ENCODE measurements around the gene C22orf31. TPM values are rescaled to one million over a fixed set of nuclear protein-coding genes. Genes with fewer than 3 reads are reported as not detected.

Gene C22orf31
- total RNA-seq, 2 experiments from 2014 or later: not detected

- Mint-ChIP-seq H3K36me3 (ENCODE audit: low read depth) (peaks cover 4% of the 10 kb centered on the region), H3K9me3 (peaks cover 7% of the 10 kb centered on the region), H3K4me1 (ENCODE audit: low read depth) (peaks cover 10% of the 10 kb centered on the region), H3K27ac (no peak overlapping the region), H3K27me3 (peaks cover 20% of the 10 kb centered on the region), H3K4me3 (no peak overlapping the region)
- POLR2A ChIA-PET: no interaction called here
- intact Hi-C loops (cut with micrococcal nuclease): no loop called here
- ATAC-seq: no peak
- no peak for DNase-seq
- TF ChIP-seq, protein P1, sequence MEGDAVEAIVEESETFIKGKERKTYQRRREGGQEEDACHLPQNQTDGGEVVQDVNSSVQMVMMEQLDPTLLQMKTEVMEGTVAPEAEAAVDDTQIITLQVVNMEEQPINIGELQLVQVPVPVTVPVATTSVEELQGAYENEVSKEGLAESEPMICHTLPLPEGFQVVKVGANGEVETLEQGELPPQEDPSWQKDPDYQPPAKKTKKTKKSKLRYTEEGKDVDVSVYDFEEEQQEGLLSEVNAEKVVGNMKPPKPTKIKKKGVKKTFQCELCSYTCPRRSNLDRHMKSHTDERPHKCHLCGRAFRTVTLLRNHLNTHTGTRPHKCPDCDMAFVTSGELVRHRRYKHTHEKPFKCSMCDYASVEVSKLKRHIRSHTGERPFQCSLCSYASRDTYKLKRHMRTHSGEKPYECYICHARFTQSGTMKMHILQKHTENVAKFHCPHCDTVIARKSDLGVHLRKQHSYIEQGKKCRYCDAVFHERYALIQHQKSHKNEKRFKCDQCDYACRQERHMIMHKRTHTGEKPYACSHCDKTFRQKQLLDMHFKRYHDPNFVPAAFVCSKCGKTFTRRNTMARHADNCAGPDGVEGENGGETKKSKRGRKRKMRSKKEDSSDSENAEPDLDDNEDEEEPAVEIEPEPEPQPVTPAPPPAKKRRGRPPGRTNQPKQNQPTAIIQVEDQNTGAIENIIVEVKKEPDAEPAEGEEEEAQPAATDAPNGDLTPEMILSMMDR (IDR thresholded peaks at IDR 0.05): no peak
- CTCF ChIA-PET: interaction anchor here (1.3 to 3.5 kb wide), 3 partner anchors 9 to 231 kb away, joined by 3 to 12 read pairs (median 6); no protein-coding TSS in a partner anchor
Observed at GRCh38 chr22:29014773-29015172, 46.9 kb downstream of the C22orf31 start.

- intact Hi-C loops (cut with micrococcal nuclease): no loop called here
Observed at GRCh38 chr22:29014293-29014692, 47.3 kb downstream of the C22orf31 start.

GRCh38 chr22:29012952-29013351 is 48.7 kb downstream of the C22orf31 start:
- Mint-ChIP-seq H3K27ac (no peak overlapping the region), H3K36me3 (ENCODE audit: low read depth) (peaks cover under 1% of the 10 kb centered on the region), H3K4me3 (no peak overlapping the region), H3K4me1 (ENCODE audit: low read depth) (peaks cover 10% of the 10 kb centered on the region), H3K9me3 (peaks cover under 1% of the 10 kb centered on the region), H3K27me3 (peaks cover 16% of the 10 kb centered on the region)
- CTCF ChIA-PET: interaction anchor here (0.9 to 1.9 kb wide), 3 partner anchors 14 to 156 kb away, joined by 3 to 4 read pairs (median 4); no protein-coding TSS in a partner anchor
- ATAC-seq: no peak
- TF ChIP-seq, protein P1 (IDR thresholded peaks at IDR 0.05): no peak
- POLR2A ChIA-PET: interaction anchor here (0.6 kb wide), 1 partner anchor 52 kb away, joined by 3 read pairs; no protein-coding TSS in a partner anchor
- no peak for DNase-seq
- intact Hi-C loops (cut with micrococcal nuclease): no loop called here

More at GRCh38 chr22:29014293-29014692, 47.3 kb downstream of the C22orf31 start:
- ChIA-PET POLR2A (no interaction called here), CTCF (interaction anchor here (1.3 to 3.5 kb wide), 4 partner anchors 9 to 231 kb away, joined by 3 to 12 read pairs (median 5); no protein-coding TSS in a partner anchor)
- H3K27ac Mint-ChIP-seq: no peak overlapping the region
- TF ChIP-seq, protein P1 (IDR thresholded peaks at IDR 0.05): no peak
- no peak for ATAC-seq
- peaks cover 20% of the 10 kb centered on the region for H3K27me3 Mint-ChIP-seq
- DNase-seq: no peak
- no peak overlapping the region for H3K4me3 Mint-ChIP-seq
- H3K4me1 Mint-ChIP-seq (ENCODE audit: low read depth): peaks cover 10% of the 10 kb centered on the region
- H3K9me3 Mint-ChIP-seq: peaks cover 7% of the 10 kb centered on the region
- H3K36me3 Mint-ChIP-seq (ENCODE audit: low read depth): peaks cover 4% of the 10 kb centered on the region

DNA sequence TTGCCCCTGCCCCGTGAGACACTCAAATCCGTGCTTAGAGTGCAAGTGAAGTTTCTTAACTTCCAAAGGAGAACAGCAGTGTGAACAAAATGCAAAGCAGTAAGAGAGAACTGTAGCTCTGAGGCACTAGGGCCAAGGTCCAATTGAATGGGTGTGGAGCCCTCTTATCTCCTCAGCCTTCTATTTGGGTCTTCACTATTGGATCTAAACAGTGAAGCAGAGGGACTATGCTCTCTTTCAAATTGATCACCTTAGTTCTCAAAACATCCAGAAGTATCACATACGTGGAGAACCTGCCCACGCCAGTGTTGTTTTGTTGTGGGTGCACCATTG is 49.6 kb downstream of the C22orf31 start:
- Mint-ChIP-seq H3K36me3 (ENCODE audit: low read depth) (no peaks in the 10 kb centered on the region), H3K4me1 (ENCODE audit: low read depth) (peaks cover 10% of the 10 kb centered on the region), H3K4me3 (no peak overlapping the region), H3K27me3 (peaks cover 13% of the 10 kb centered on the region), H3K27ac (no peak overlapping the region), H3K9me3 (no peaks in the 10 kb centered on the region)
- ATAC-seq (no peak), DNase-seq (no peak)
- TF ChIP-seq, protein P1 (IDR thresholded peaks at IDR 0.05): no peak
- ChIA-PET CTCF (interaction anchor here (1.5 kb wide), 1 partner anchor 13 kb away, joined by 4 read pairs; no protein-coding TSS in a partner anchor), POLR2A (interaction anchor here (1.3 kb wide), 1 partner anchor 69 kb away, joined by 3 read pairs; no protein-coding TSS in a partner anchor)
- intact Hi-C loops (cut with micrococcal nuclease): no loop called here

DNA sequence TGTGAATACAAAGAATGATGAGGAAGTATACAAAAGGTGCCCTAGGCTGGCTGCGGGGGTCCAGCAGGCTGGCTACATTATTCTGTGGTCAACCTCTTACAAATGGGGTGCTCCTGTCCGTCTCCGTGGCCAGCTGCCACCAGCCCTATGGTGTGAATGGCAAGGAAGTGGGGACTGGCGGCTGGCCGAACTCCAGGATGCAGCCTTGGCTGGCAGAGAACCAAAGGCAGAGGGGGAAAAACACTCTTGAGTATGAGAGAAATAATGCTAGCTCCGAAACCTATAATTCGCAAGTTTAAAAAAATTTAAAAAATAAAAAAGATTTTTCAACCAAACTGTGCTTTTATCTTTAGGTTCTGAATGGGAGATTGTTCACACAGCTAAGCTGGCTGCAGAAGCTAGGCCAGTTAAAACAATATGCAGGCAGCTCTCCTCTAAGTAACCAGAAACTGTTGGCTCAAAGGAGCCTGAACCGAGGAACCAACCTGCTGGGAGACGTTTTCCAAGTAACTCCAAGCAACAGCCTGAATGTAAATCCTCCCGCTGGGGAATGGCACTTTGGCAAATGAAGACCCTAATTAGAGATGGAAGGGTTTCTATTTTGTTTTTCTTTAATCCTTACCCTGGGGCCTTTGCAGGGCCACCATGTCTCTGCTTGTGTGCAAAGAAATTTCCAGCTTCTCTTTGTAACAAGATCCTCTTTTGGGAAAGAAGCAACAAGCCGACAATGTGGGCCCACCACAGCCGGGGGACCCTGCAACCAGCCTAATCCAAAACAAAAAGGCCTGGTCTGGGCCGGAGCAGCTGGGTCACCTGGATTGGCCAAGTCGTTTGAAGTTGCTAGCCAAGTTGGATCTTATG is 50.2 kb downstream of the C22orf31 start:
- ChIA-PET CTCF (no interaction called here), POLR2A (interaction anchor here (0.7 to 1.3 kb wide), 2 partner anchors 11 to 69 kb away, joined by 3 read pairs; no protein-coding TSS in a partner anchor)
- ATAC-seq: no peak
- DNase-seq: no peak
- TF ChIP-seq, protein P1 (IDR thresholded peaks at IDR 0.05): no peak
- no peaks in the 10 kb centered on the region for H3K9me3 Mint-ChIP-seq
- peaks cover 16% of the 10 kb centered on the region for H3K27me3 Mint-ChIP-seq
- intact Hi-C loops (cut with micrococcal nuclease): no loop called here
- no peak overlapping the region for H3K4me3 Mint-ChIP-seq
- no peaks in the 10 kb centered on the region for H3K36me3 Mint-ChIP-seq (ENCODE audit: low read depth)
- H3K4me1 Mint-ChIP-seq (ENCODE audit: low read depth): peaks cover 5% of the 10 kb centered on the region
- H3K27ac Mint-ChIP-seq: no peak overlapping the region

Data from activated CD8-positive, alpha-beta T cell treated with anti-CD3 and anti-CD28 coated beads for 36 hours (primary cell).